Ectodermal cell (in vitro differentiated cells): ENCODE data around the gene PRAMEF14.
"Not testable (repeated sequence)": the region's sequence is repeated elsewhere in the genome, so short reads cannot be mapped to it uniquely, and the experiment has no call there.

ENCODE experiments used
- H3K27ac ChIP-seq: 2 replicates; pipeline ENCODE4 v1.7.0; 2013; ENCODE audit warnings: mild to moderate bottlenecking, low read depth, low read length; ENCODE audit not compliant: insufficient read depth, poor library complexity, severe bottlenecking
- H3K27me3 ChIP-seq: 2 replicates; pipeline ENCODE4 v1.7.0; 2013; ENCODE audit warnings: mild to moderate bottlenecking, low read length; ENCODE audit not compliant: insufficient read depth, control insufficient read depth, poor library complexity, severe bottlenecking
- H3K36me3 ChIP-seq: one replicate; pipeline ENCODE4 v1.7.0; 2013; ENCODE audit warnings: low read length; ENCODE audit not compliant: control insufficient read depth, insufficient read depth
- H3K4me1 ChIP-seq: one replicate; pipeline ENCODE4 v1.7.0; 2013; ENCODE audit warnings: low read length; ENCODE audit not compliant: control insufficient read depth, insufficient read depth
- H3K4me3 ChIP-seq: 2 replicates; pipeline ENCODE4 v1.7.0; 2013; ENCODE audit warnings: low read depth, low read length, control low read depth; ENCODE audit not compliant: insufficient read depth
- H3K9me3 ChIP-seq: 2 replicates; pipeline ENCODE4 v1.7.0; 2013; ENCODE audit warnings: mild to moderate bottlenecking, low read length, moderate library complexity; ENCODE audit not compliant: control insufficient read depth
- WGBS, 2 experiments: methylation state at CpG; one replicate each; pipeline ENCODE4 v1.1.7; 2013; ENCODE audit warnings: missing lambda C conversion rate in 2 of 2; 5-methylcytosine and 5-hydroxymethylcytosine counted together

Gene PRAMEF14

DNA sequence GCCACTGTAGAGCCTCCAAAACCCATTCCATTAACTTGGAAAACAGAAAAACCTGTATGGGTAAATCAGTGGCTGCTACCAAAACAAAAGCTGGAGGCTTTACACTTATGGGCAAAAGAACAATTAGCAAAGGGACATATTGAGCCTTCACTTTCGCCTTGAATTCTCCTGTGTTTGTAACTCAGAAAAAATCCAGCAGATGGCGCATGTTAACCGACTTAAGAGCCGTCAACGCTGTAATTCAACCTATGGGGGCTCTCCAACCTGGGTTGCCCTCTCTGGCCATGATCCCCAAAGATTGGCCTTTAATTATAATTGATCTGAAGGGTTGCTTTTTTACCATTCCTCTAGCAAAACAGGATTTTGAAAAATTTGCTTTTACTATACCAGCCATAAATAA, 9.8 kb upstream of the PRAMEF14 start:
- H3K27me3 ChIP-seq, H3K9me3 ChIP-seq, H3K4me1 ChIP-seq, H3K36me3 ChIP-seq, H3K27ac ChIP-seq, H3K4me3 ChIP-seq: not testable (repeated sequence)
- WGBS, 2 experiments, result 1 to 2% methylated on average over 5 of the region's 5 CpGs

DNA sequence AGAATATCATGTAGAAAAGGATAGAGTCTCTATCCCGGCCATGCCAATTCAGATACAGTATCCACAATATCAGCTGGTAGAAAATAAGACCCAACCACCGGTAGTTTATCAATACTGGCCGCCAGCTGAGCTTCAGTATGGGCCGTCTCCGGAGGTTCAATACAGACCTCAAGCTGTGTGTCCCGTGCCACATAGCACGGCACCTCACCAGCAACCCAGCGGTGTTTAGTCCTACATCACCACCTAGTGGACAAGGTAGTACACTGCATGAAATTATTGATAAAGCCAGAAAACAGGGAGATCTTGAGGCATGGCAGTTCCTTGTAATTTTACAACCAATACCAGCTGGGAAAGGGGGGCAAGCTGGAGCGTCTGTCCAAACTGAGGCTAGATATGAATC, 7.5 kb upstream of the PRAMEF14 start:
- not testable (repeated sequence) for H3K27ac ChIP-seq, H3K27me3 ChIP-seq, H3K9me3 ChIP-seq, H3K4me3 ChIP-seq, H3K4me1 ChIP-seq, H3K36me3 ChIP-seq
- WGBS, 2 experiments, result no CpG with 5 or more reads among the region's 9 CpGs

DNA sequence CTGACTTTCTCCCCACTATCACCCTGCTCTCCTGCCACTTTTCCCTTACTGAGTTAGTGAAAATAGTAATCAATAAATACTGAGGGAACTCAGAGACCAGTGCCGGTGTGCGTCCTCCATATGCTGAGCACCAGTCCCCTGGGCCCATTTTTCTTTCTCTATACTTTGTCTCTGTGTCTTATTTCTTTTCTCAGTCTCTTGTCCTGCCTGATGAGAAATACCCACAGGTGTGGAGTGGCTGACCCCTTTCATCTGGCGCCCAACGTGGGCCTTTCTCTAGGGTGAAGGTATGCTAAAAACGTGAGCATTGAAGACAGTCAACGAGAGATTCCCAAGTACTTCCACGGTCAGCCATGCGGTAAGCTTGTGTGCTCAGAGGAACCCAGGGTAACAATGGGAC, 6.5 kb upstream of the PRAMEF14 start:
- 80 to 85% methylated on average over 4 of the region's 8 CpGs for WGBS, 2 experiments
- not testable (repeated sequence) for H3K27ac ChIP-seq, H3K4me3 ChIP-seq, H3K27me3 ChIP-seq, H3K4me1 ChIP-seq, H3K9me3 ChIP-seq, H3K36me3 ChIP-seq

DNA sequence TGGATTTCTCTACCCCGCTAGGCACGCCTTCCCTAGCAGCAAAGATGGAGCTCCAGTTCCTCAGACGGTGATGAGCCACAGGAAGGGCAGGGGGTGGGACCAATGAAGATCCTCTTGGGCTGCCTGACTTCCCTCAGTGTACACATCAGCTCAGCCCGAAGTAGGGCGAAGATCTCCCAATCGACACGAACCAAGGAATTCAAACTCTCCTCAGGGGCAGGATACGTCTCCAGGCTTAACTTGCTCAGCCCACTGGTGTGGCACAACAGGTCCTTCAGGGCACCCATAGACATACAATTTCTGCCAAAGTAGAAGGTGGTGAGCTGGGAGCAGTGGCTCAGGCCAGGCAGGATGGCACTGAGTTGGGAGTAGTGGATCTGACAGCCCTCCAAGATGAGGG, 4.4 kb downstream of the PRAMEF14 start:
- H3K4me1 ChIP-seq, H3K27ac ChIP-seq, H3K9me3 ChIP-seq, H3K36me3 ChIP-seq, H3K27me3 ChIP-seq, H3K4me3 ChIP-seq: not testable (repeated sequence)
- 77 to 83% methylated on average over 7 to 8 of the region's 8 CpGs for WGBS, 2 experiments

GRCh38 chr1:13315281-13315680, 31.7 kb downstream of the PRAMEF14 start, which contains the start of gene PRAMEF15:
PRAMEF15 (plus strand) TSS chr1:13315581; CDS start chr1:13318408, 2,827 bp downstream.
- not testable (repeated sequence) for H3K4me1 ChIP-seq, H3K4me3 ChIP-seq, H3K27ac ChIP-seq, H3K9me3 ChIP-seq, H3K36me3 ChIP-seq, H3K27me3 ChIP-seq
- WGBS, 2 experiments, result 20 to 61% methylated on average over 1 to 2 of the region's 4 CpGs

DNA sequence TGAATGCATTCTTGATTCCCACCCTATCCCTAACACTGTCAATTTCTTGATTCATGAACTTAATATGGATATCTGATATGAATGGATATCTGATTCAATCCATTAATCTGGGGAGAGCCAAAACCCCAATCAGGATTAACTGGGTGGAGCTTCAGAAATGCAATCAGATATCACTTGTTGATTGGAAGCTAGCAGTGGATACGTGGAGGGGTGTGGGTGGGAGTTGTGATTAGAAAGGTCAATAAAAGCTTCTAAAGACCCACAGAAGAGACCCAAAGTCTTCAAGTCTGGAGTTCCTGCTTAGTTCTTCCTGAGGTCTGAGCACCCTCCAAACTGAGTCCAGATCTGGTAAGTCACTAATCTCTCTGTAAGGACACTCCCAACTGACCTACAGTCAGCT, 43.7 kb downstream of the PRAMEF14 start, which contains the start of gene PRAMEF33:
TSS of gene PRAMEF33 (plus strand) at position 301 of the 400 bp plus-strand sequence. CDS start 2,416 bp downstream, outside the sequence.
- H3K9me3 ChIP-seq, H3K27ac ChIP-seq, H3K4me1 ChIP-seq, H3K4me3 ChIP-seq, H3K36me3 ChIP-seq, H3K27me3 ChIP-seq: not testable (repeated sequence)
- WGBS, 2 experiments, result no CpG with 5 or more reads among the region's 1 CpG

- H3K27me3 ChIP-seq, H3K36me3 ChIP-seq, H3K4me1 ChIP-seq, H3K27ac ChIP-seq, H3K9me3 ChIP-seq, H3K4me3 ChIP-seq: not testable (repeated sequence)
Observed at GRCh38 chr1:13302197-13302596, 44.7 kb downstream of the PRAMEF14 start.

- H3K27me3 ChIP-seq, H3K4me3 ChIP-seq, H3K4me1 ChIP-seq, H3K36me3 ChIP-seq, H3K27ac ChIP-seq, H3K9me3 ChIP-seq: not testable (repeated sequence)
- 90 to 100% methylated on average over 2 of the region's 27 CpGs for WGBS, 2 experiments
Observed at GRCh38 chr1:13298699-13299098, 48.2 kb downstream of the PRAMEF14 start.

- H3K27ac ChIP-seq, H3K4me1 ChIP-seq, H3K4me3 ChIP-seq, H3K9me3 ChIP-seq, H3K36me3 ChIP-seq, H3K27me3 ChIP-seq: not testable (repeated sequence)
- WGBS, 2 experiments, result no CpG with 5 or more reads among the region's 5 CpGs
Observed at GRCh38 chr1:13297216-13297931, 49.6 kb downstream of the PRAMEF14 start.
